ENCODE results near the gene SIGLEC8.
"Not testable (repeated sequence)": the region's sequence is repeated elsewhere in the genome, so short reads cannot be mapped to it uniquely, and the experiment has no call there.

SIGLEC8 gene

DNA sequence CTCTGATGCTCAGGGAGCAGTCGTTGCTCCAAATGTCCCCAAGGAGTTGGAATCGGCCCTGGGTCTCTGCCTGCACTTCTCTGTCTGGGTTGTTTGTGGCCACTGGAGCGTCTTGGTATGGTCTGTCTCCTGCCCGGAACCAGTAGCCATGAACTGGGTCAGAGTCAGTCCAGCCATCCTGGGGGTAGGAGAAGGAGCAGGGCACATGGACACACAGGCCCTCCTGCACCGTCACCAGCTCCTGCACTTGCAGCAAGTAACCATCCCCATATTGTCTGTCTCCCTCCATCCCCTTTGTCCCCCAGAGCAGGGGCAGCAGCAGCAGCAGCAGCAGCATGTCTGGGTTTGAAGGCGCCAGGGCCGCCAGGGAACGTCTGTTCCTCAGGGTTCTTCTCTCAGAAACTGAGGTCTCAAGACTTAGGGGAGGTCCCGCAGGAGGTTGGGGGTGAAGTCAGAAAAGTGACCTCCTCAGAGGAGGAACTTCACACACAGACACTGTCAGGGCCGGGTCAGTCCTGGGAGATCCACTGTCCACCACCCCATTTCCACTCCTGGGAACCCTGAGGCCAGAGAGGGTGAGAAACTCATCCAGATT lies at the start of gene SIGLEC8:
Gene SIGLEC8 (minus strand): TSS at position 404 of the 595 bp plus-strand sequence. CDS start 67 bp downstream, at position 337.
- DNase-seq (ENCODE audit: low read depth, low spot score) = no peak

DNA sequence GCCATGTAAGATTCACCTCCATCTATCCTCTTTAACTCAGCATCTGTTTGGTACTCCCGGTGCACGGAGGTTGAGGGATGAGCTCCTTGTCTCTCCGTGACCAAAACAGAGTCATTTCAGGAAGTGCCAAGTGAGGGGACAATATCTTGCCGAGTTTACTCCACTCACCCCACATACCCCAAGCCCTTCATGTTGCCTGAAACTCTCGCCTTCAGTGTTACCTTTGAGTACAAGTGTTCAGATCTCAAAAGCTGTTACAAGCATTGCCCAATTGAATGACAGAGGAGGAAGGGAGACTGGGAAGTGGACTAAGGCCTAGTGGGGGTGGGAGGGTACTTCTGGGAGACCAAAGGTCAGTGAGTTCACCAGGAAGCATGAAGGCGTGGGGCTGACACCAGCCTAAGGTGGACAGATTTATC lies 49.4 kb upstream of the SIGLEC8 start:
- no peak for DNase-seq (ENCODE audit: low read depth, low spot score)

DNA sequence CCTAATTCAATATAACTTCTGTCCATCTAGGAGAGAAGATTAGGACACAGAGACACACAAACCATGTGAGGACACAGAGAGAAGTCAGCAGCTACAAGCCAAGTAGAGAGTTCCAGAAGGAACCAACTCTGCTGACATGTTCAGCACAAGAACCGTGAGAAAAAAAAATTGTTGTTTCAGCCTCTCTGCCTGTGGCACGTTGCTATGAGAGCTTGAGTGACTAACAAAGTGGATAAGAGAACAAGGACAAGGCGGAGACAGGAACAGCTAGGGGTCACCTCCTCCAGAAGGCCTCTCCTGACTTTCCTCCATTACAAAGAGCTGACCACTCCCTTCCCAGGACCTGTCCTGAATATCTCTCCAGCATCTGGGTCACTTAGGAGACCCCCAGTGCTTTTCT lies 48.9 kb upstream of the SIGLEC8 start:
- DNase-seq (ENCODE audit: low read depth, low spot score) = no peak

DNA sequence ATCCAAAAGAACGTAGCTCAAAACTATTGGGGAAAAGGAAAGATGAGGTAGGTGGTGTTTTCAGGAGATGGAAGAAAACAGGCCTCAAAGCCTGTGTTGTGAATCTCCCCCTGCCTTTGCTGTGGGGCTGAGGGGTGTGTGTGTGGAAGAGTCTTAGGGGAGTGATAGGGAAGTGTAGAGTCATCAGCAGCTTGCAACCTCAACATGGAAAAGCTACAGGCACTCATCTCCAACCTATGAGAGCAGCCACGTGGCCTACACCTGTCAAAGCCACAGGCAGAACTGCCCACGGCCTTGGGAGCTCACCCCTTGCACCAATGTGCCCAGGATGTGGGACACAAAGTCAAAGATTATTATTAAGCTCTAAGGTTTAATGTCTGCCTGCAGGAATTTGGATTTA lies 47.6 kb upstream of the SIGLEC8 start:
- DNase-seq (ENCODE audit: low read depth, low spot score) = no peak

DNA sequence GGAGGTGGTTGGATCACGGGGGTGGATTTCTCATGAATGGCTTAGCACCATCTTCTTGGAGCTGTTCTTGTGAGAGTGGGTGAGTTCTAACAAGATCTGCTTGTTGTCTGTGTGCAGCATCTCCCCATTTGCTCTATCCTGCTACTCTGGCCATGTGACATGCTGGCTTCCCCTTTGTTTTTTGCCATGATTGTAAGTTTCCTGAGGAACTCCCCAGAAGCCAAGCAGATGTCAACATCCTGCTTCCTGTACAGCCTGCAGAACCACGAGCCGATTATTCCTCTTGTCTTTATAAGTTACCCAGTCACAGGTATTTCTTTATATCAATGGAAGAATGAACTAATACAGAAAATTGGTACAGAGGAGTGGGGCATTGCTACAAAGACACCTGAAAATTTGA lies 45.6 kb upstream of the SIGLEC8 start:
- DNase-seq (ENCODE audit: low read depth, low spot score) = no peak

DNA sequence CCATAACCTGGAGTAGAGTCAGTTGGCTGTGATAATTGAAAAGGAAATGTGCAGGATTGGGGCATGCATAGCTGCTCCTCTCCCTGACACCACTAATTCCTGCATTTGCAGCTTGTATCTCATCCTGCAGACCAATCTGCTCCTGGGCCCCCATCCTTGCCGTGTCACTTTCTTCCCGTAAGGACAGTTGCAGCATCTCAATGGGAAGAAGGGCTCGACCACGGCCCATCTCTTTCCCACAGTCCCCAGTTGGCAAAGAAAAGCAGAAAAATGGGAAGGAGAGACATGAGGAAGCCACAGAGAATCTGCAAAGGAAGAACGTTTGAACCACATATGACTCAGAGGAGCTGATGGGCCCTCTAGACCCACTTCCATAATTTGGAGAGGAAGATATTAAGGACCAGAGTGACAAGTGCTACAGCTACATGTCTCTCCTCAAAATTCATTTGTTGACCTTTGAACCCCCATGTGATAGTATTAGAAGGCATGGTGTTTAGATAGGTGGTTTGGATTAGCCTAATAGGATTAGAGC lies 45.1 kb upstream of the SIGLEC8 start:
- no peak for DNase-seq (ENCODE audit: low read depth, low spot score)

DNA sequence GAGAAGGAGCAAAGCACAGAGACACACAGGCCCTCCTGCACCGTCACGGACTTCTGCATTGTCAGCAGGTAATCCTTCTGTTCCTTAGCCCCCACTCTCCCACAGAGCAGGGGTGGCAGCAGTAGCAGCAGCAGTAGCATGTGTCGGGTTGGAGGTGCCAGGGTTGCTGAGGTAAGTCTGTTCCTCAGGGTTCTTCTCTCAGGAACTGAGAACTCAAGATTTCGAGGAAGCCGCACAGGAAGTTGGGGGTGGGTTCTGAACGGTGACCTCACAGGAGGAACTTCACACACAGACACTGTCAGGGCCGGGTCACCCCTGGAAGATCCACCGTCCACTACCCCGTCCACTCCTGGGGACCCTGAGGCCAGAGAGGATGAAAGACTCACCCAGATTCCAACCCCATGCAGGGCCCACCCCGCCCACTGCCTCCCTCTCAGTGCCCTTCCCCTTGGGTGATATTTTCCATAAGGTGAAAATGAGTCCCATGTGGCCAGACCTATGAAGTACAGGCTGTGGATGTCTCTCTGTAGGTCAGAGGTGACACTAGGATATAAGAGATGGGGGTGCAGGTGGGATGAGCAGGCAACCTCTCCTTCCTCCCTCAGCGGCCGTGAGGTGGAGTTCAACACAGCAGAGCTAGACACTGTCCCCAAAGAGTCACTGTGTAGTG lies 43.5 kb upstream of the SIGLEC8 start, which contains the start of gene SIGLEC12:
Gene SIGLEC12 (minus strand): TSS at position 207 of the 670 bp plus-strand sequence. CDS start 67 bp downstream, at position 140.
- DNase-seq (ENCODE audit: low read depth, low spot score) = no peak

DNA sequence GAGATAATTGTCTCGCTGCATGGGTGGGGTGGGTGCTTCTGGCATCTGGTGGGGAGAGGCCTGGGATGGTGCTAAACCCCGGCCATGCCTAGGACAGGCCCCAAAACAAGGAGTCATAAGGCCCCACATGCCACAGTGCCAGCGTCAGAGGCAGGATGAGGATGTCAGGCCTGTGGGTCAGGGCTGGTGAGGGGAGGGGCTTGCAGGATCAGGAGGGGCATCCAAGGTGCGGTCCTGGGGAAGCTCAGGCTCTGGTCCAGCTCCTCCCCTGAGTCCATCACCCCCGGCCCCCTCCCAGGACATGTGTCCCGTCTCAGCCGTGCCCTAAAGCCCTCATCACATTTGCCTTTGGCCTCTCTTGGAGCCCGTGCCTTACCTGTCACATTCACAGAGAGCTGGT lies 42.7 kb upstream of the SIGLEC8 start:
- not testable (repeated sequence) for DNase-seq (ENCODE audit: low read depth, low spot score)

DNA sequence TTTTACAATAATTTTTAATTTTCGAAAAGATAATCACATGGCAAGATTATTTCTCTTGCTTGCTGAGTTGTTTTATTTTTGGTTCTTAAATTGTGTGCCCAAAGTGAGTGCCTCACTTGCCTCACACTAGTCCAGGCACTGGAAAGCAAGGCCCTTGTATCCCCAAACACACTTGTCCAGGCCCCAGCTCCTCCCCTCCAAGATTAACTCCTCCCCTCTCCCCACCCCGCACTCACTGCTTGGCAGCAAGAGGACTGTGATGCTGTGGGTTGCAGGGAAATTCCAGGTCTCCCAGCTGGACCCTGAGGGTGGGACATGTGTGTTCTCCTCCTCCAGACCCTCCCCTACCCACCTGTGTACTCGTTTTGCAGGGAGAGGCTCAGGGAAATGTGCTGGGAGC lies 39.4 kb upstream of the SIGLEC8 start:
- no peak for DNase-seq (ENCODE audit: low read depth, low spot score)

DNA sequence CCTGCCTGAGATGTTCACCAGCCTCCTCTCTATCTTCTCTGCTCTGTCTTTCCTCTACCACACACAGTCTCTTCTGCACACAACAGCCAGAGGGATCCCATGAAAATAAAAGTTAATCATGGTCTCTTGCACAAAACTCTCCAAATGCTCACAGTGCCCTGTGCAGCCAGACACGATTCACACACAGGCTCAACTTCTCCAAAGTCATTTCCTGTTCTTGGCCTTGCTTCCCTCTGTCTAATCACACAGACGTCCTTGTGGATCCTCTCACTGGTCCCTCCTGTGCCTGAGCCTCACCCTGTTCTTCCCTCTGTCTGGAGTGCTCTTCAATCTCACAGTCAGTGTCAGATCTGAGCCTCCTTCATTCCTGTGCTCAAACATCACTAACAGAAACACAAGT lies 35.5 kb upstream of the SIGLEC8 start:
- DNase-seq (ENCODE audit: low read depth, low spot score) = no peak

DNA sequence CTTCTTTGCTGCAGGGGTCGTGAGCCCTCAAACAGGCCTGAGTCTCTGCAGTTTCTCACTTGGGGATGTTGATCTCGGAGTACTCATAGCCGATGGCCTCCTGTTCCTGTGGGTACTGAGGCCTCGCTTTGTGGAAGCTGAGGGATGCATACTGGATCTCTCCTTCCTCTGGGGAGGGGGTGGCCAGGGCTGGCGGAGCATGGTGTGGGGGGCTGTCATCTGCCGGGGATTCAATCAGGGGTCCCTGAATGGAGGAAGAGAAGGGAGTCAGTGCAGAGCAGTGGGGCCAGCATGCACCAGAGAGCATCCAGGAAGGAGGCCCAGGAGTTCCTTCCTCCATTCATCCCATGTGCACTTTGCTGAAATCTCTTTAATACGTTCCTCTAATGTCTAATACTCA lies 33.3 kb upstream of the SIGLEC8 start:
- no peak for DNase-seq (ENCODE audit: low read depth, low spot score)

DNA sequence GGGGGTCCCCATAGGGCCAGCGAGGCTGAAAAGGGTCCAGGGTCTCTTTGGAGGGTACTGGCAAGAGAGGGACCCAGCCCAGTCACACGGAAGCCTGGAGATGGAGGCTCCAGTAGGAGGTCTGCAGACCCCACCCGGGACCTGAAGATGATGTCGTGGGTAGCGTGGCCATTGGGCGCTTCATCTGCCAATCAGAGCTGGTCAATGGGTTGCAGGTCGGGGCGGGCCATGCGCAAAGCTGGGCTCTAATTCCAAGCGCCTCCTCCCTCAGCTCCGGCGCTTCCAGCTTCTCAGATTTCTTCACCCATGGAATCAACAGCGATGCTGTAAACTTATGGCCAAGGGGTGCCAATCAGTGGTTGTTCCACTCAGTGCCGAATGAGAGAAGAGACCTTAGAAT lies 32.4 kb upstream of the SIGLEC8 start:
- DNase-seq (ENCODE audit: low read depth, low spot score) = peak; percentile 35

DNA sequence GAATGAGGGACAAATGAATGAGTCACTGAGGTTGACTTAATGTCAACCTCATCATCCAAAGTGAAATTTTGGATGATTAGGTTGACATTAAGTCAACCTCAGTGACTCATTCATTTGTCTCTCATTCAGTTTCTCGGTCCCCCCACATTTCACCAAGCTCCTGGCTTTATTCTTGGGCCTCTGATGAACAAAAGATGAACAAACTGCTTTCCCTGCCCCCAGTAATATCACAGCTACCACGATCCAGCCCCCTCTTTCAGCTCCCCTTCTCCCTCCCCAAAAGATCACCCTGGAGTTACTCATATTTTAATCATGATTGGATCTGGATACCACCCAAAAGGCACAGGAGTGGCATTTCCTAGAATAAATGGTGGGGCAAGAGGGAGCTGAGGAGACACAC lies 30.9 kb upstream of the SIGLEC8 start:
- no peak for DNase-seq (ENCODE audit: low read depth, low spot score)

DNA sequence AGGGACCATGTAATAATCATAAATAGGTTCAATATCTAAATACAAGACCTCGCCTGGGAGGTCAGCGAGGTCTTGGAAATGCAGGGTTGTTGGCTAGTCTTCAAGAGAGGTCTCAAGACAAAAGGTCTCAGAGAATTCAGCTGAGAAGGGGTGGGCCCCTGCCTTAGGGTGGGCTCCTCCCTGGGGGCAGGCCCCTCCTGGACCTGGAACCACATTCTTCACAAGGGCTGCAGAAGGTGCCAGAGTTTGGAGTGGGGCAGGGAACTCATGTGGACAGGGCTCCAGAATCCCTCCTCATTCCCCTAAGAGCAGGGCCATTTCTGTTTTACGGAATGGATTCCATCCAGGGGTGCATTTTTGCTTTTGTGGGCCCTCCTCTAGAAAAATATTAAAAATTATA lies 30.2 kb upstream of the SIGLEC8 start:
- DNase-seq (ENCODE audit: low read depth, low spot score) = no peak

DNA sequence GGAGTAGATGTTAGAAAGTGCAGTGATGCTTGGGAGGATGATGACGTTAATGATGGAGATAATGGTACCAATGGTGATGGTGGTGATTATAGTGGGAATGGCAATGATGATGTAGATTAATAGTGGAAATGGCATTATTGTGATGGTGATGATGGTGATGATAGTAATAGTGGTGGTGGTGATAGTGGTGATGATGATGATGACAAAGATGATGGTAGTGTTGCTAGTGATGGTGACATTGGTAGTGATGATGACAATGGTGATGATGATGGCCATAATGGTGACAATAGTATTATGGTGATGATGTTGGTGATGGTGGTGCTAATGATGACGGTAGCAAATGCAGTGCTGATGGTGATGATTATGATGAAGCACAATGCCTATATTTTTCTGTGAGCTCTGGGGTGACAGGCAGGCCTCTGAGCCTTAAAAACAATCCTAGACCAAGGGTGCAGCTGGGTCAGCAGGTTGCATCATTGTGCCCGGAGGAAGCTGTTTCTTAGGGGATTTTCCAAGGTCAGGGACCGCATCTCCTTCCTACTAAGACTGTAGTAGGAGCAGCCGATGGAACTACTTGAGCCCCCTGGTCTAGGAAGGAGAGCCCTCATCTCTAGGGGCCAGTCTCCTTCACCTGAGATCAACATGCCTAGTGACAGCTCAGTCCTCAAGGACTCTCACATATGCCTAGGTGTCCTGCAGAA lies 27.9 kb upstream of the SIGLEC8 start:
- no peak for DNase-seq (ENCODE audit: low read depth, low spot score)

DNA sequence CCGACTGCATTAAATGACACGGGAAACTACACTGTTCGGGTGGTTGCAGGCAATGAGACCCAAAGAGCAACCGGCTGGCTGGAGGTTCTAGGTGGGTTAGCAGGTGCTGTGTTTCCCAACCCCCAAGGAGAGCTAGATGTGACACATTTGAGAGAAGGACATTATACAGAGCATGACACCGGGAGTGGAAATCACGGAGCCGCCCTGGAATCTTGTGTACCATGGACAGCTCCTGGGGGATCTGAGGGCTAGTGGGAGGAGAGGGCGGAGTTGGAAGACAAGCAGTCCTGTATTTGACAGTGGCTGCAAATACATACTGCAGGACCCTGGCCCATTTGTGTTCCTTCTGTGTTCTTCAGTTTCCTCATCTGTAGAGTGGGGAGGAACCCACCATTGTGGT lies 22.3 kb upstream of the SIGLEC8 start:
- no peak for DNase-seq (ENCODE audit: low read depth, low spot score)

DNA sequence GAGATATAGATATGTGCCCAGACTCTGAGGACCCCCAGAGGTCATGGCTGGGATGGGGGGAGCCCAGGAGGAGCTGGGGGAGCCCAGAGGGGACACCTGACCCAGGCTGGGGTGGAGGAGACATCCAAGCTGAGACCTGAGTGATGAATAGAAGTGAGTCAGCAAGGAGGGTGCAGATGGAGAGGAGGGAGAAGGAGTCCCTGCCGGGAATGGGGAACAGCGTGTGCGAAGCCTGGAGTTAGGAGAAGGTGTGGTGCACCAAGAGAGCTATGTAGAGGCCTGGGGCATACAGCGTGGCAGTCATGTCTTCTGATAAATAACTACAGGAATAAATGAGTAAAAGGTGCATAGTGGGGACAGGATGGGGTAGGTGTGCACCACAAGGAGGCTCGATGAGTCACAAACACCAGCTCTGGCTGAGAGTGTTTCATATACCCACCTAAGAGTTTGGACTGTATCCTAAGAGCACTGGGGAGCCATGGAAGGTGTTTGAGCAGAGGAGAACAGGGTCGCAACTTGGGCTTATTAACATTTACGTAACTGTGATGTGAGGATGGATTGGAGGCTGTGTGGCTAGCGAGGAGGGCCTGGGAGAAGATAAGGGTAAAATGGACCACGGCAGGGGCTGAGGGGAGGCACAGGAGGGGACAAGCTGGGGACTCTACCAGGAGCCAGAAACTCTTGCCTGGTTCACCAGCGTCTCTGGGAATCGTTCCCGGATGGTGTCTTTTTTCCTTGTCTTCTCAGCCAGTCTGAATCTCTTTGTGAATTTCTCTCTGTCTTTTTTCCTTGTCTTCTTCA lies 21.5 kb upstream of the SIGLEC8 start:
- DNase-seq (ENCODE audit: low read depth, low spot score) = no peak

DNA sequence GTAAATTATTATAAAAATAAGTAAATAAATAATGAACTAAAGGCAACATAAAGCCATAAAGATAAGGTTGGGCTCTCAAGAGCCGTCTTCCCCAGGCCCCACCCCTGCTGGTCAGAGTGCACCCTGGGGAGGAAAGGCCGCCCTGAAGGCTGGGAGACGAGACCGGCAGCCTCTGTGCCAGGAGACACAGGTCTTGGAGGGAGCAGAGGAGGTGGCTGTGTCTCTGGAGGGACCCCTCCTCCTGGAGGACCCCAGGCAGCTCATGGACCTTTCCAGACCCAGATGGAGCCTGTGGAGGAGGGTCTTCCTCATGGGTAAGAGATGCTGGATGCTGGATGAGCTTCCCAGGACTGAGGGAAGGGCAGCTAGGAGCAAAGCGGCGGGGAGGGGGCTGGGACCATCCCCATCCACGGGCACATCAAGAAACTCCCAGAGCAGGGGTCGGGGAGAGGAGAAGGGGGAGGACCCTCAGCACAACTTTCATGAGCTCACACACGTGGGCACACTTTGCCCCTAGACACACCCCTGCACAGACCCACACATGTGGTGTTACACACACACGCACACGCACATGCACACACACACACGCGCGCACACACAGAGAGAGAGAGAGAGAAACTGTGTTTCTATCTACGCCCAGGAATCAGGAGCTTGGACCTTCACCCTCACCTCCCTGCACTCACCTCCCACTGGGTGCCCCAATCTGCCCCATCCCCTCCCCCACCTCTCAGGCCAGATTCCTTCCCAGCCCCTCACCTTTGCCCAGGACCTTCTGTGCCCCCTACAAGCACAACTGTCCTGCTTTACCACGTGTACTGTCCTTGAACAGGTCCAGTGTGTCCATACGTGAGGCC lies 20.4 kb upstream of the SIGLEC8 start, which contains the start of gene CEACAM18:
Gene CEACAM18 (plus strand): TSS at position 159 of the 854 bp plus-strand sequence.
- DNase-seq (ENCODE audit: low read depth, low spot score) = no peak

DNA sequence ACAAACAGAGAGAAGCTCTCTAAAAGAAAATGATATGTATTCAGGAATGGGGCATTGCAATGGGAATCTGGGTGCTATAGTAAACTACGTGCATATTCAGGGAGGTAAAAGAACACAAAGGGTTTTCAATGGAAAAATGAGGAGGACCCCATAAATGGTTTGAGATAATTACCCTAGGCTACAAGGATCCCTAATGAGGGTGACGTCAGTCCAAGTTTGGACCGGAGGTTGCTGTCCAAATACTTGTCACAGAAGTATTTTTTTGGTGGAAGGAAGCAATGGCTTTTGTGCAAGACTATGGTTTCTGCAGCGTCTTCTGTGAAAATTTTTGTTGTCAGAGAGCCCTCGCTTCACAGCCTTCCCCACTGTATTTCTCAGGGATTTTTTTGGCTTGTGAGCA lies 19.1 kb upstream of the SIGLEC8 start:
- DNase-seq (ENCODE audit: low read depth, low spot score) = no peak

DNA sequence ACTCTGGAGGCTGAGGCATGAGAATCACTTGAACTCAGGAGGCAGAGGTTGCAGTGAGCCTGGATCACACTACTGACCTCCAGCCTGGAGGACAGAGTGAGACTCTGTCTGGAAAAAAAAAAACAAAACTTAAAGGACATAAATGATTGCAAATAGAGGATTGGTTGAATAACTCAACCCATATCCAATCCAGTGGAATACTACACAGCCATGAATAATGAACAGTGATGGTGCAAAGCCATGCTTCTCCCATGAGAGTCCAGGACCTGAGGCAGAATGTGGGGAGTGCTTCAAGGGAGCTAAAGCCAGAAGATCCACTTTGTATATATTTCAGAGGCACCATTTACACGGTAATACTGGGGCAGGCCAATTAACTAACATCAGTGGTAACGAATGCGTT lies 17.9 kb upstream of the SIGLEC8 start:
- DNase-seq (ENCODE audit: low read depth, low spot score) = no peak

Data from iPS DF 19.7 (cell line).